GM23338 (cell line): ENCODE measurements around the gene TOR1AIP2. TPM values are rescaled to one million over a fixed set of nuclear protein-coding genes. Genes with fewer than 3 reads are reported as not detected.
"Not testable (repeated sequence)": the region's sequence is repeated elsewhere in the genome, so short reads cannot be mapped to it uniquely, and the experiment has no call there.

ENCODE experiments used
- ATAC-seq: fragments of 200-7000 bp; cut with Tn5 transposase; 3 replicates; pipeline ENCODE4 v1.9.1; 2020
- DNase-seq: peaks from one replicate; pipeline ENCODE4 v3.0.0-alpha.2; 2015; ENCODE audit warnings: low spot score
- H2AFZ ChIP-seq: fragments of 200-600 bp; sonication (generic); 2 replicates; pipeline ENCODE4 v1.8.0; 2016; ENCODE audit warnings: antibody characterized with exemption, mild to moderate bottlenecking, moderate library complexity
- H3F3A ChIP-seq: fragments of 200-600 bp; sonication (generic); replicated peaks from 2 replicates; pipeline ENCODE4 v1.8.0; 2017; ENCODE audit warnings: antibody characterized with exemption, mixed run types, low read depth
- H3K27ac ChIP-seq: fragments of 200-600 bp; sonication (generic); 2 replicates; pipeline ENCODE4 v1.6.1; 2016; ENCODE audit warnings: low read depth
- H3K27me3 ChIP-seq: fragments of 200-600 bp; sonication (generic); 2 replicates; pipeline ENCODE4 v1.8.0; 2016; ENCODE audit warnings: mild to moderate bottlenecking, mixed run types, moderate library complexity; ENCODE audit not compliant: insufficient read depth
- H3K36me3 ChIP-seq: fragments of 200-600 bp; sonication (generic); 2 replicates; pipeline ENCODE4 v1.8.0; 2016; ENCODE audit warnings: mild to moderate bottlenecking; ENCODE audit not compliant: insufficient read depth
- H3K4me1 ChIP-seq: fragments of 200-600 bp; sonication (generic); 2 replicates; pipeline ENCODE4 v1.8.0; 2016; ENCODE audit warnings: mild to moderate bottlenecking, moderate library complexity; ENCODE audit not compliant: insufficient read depth
- H3K4me2 ChIP-seq: fragments of 200-600 bp; sonication (generic); 2 replicates; pipeline ENCODE4 v1.7.1; 2017; ENCODE audit warnings: mixed run types
- H3K4me3 ChIP-seq: fragments of 200-600 bp; sonication (generic); 2 replicates; pipeline ENCODE4 v1.6.1; 2016; ENCODE audit warnings: mixed run types
- H3K79me2 ChIP-seq: fragments of 200-600 bp; sonication (generic); replicated peaks from 2 replicates; pipeline ENCODE4 v1.8.0; 2017; ENCODE audit warnings: mild to moderate bottlenecking; ENCODE audit not compliant: insufficient read depth
- H3K9me2 ChIP-seq: fragments of 200-600 bp; sonication (generic); 2 replicates; pipeline ENCODE4 v1.8.0; 2017; ENCODE audit not compliant: insufficient read depth
- H4K20me1 ChIP-seq: fragments of 200-600 bp; sonication (generic); replicated peaks from 2 replicates; pipeline ENCODE4 v1.8.0; 2017; ENCODE audit warnings: mild to moderate bottlenecking; ENCODE audit not compliant: insufficient read depth
- H3K27ac Mint-ChIP-seq: 2 replicates; pipeline ENCODE4 v1.8.0; 2020; ENCODE audit warnings: inconsistent platforms, mild to moderate bottlenecking, moderate library complexity, mixed read lengths
- H3K27me3 Mint-ChIP-seq: 3 replicates; pipeline ENCODE4 v1.8.0; 2022; ENCODE audit warnings: low read depth, mild to moderate bottlenecking, moderate library complexity, mixed read lengths, inconsistent platforms; ENCODE audit not compliant: insufficient read depth, poor library complexity
- H3K36me3 Mint-ChIP-seq: 3 replicates; pipeline ENCODE4 v1.8.0; 2021; ENCODE audit warnings: low read depth, mild to moderate bottlenecking, inconsistent platforms, moderate library complexity, mixed read lengths
- H3K4me1 Mint-ChIP-seq: 3 replicates; pipeline ENCODE4 v1.8.0; 2020; ENCODE audit warnings: mild to moderate bottlenecking, inconsistent platforms, mixed read lengths
- H3K4me3 Mint-ChIP-seq: 3 replicates; pipeline ENCODE4 v1.8.0; 2021; ENCODE audit warnings: moderate library complexity, mild to moderate bottlenecking, inconsistent platforms, mixed read lengths
- H3K9me3 Mint-ChIP-seq: 3 replicates; pipeline ENCODE4 v1.8.0; 2020; ENCODE audit warnings: moderate library complexity, mild to moderate bottlenecking, inconsistent platforms, mixed read lengths
- CREB1 ChIP-seq: fragments of 250-450 bp; sonication (Bioruptor Pico); IDR thresholded peaks from 2 replicates; pipeline ENCODE4 v1.5.0; 2020; ENCODE audit warnings: low read depth, mild to moderate bottlenecking, moderate library complexity
- EZH2phosphoT487 ChIP-seq: fragments of 200-600 bp; sonication (generic); IDR thresholded peaks from one replicate; pipeline ENCODE4 v1.8.1; 2018; ENCODE audit warnings: antibody characterized with exemption; ENCODE audit not compliant: unreplicated experiment
- NANOG ChIP-seq: IDR thresholded peaks from 2 replicates; pipeline ENCODE4 v1.6.1; 2016; ENCODE audit warnings: antibody characterized with exemption, borderline replicate concordance
- POLR2AphosphoS5 ChIP-seq: IDR thresholded peaks from 2 replicates; pipeline ENCODE4 v1.6.1; 2016; ENCODE audit warnings: antibody characterized with exemption, low read depth
- STAT1 ChIP-seq: IDR thresholded peaks from one replicate; pipeline ENCODE4 v1.6.1; 2016; ENCODE audit warnings: antibody characterized with exemption; ENCODE audit not compliant: unreplicated experiment
- ZNF331 ChIP-seq: fragments of 250-450 bp; sonication (Bioruptor Pico); IDR thresholded peaks from 2 replicates; pipeline ENCODE4 v1.5.0; 2020; ENCODE audit warnings: low read depth, mild to moderate bottlenecking, moderate library complexity
- polyA plus RNA-seq: library from polyadenylated mRNA; unstranded; fragments of >200 nt; fragmentation: Nextera tagmentation; extraction: Ambion mirVana; gene quantifications from 2 replicates; pipeline ENCODE4 v1.2.1, GENCODE V29; 2016
- total RNA-seq: library from RNA; depleted of rRNA; stranded (reverse); fragments of >200 nt; shearing (Covaris generic); gene quantifications from 2 replicates; pipeline ENCODE4 v1.2.3, GENCODE V29; 2014
- TF ChIP-seq, protein P1 (sequence below): IDR thresholded peaks from one replicate; pipeline ENCODE4 v1.6.1; 2018; ENCODE audit warnings: antibody characterized with exemption; ENCODE audit not compliant: unreplicated experiment

TOR1AIP2 gene
- total and polyA plus RNA-seq, 2 experiments from 2014 or later = 21.1 to 81.3 TPM

DNA sequence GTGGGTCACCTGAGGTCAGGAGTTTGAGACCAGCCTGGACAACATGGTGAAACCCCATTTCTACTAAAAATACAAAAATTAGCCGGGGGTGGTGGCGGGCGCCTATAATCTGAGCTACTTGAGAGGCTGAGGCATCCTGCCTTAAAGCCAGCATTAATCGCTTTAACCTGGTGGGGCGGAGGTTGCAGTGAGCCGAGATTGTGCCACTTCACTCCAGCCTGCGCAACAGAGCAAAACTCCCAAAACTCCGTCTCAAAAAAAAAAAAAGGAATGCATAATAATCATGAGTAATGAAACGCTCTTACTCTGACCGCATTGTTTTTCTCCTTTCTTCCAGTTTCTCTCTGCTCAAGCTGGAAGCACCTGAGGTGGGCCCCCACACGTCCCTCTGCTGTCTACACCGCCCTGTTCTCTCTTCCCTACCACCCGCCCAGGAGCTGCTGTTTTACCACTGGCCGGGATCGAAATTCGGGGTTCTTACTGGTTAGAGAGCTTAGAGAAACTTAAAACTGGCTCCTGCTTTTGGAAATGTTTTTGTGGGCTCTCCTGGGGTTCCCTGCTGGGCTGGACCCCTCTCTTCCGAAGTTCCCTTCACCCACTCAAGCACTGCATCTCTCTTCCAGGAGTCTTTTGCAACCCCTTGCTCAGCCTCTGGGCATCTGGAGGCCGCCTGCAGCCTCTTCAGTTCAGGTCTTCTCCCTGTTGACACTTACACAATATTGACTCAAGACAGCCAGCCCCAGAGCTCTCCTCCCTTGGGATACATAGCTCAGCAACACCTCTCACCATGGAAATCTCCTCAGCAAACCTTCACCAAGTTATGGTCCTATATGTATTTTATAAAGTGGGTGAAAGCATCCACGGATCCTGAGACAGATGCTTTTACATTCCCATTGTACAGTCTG is 72.1 kb downstream of the TOR1AIP2 start:
- no peaks in the 10 kb centered on the region; the same call in 2 of the 3 replicates for H3K4me1 Mint-ChIP-seq
- no peak overlapping the region; the same call in 1 of the 2 replicates for H3K27ac Mint-ChIP-seq
- H3K27me3 ChIP-seq = no peaks in the 10 kb centered on the region
- ATAC-seq = no peak
- no peaks in the 10 kb centered on the region for H3F3A ChIP-seq
- no peak overlapping the region for H3K4me3 Mint-ChIP-seq
- no peak overlapping the region for H3K4me3 ChIP-seq
- no peaks in the 10 kb centered on the region for H3K9me3 Mint-ChIP-seq
- no peak for DNase-seq
- no peaks in the 10 kb centered on the region for H3K79me2 ChIP-seq
- H2AFZ ChIP-seq = no peak overlapping the region
- H4K20me1 ChIP-seq = no peaks in the 10 kb centered on the region
- H3K36me3 Mint-ChIP-seq = no peaks in the 10 kb centered on the region
- no peaks in the 10 kb centered on the region for H3K36me3 ChIP-seq
- TF ChIP-seq POLR2AphosphoS5 (no peak), EZH2phosphoT487 (no peak), STAT1 (no peak), CREB1 (CRISPR knock-in tag) (no peak), NANOG (no peak), ZNF331 (no peak)
- TF ChIP-seq, protein P1, sequence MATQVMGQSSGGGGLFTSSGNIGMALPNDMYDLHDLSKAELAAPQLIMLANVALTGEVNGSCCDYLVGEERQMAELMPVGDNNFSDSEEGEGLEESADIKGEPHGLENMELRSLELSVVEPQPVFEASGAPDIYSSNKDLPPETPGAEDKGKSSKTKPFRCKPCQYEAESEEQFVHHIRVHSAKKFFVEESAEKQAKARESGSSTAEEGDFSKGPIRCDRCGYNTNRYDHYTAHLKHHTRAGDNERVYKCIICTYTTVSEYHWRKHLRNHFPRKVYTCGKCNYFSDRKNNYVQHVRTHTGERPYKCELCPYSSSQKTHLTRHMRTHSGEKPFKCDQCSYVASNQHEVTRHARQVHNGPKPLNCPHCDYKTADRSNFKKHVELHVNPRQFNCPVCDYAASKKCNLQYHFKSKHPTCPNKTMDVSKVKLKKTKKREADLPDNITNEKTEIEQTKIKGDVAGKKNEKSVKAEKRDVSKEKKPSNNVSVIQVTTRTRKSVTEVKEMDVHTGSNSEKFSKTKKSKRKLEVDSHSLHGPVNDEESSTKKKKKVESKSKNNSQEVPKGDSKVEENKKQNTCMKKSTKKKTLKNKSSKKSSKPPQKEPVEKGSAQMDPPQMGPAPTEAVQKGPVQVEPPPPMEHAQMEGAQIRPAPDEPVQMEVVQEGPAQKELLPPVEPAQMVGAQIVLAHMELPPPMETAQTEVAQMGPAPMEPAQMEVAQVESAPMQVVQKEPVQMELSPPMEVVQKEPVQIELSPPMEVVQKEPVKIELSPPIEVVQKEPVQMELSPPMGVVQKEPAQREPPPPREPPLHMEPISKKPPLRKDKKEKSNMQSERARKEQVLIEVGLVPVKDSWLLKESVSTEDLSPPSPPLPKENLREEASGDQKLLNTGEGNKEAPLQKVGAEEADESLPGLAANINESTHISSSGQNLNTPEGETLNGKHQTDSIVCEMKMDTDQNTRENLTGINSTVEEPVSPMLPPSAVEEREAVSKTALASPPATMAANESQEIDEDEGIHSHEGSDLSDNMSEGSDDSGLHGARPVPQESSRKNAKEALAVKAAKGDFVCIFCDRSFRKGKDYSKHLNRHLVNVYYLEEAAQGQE = no peak
- peaks cover 8% of the 10 kb centered on the region for H3K27me3 Mint-ChIP-seq
- no peak overlapping the region for H3K4me2 ChIP-seq
- H3K4me1 ChIP-seq = no peaks in the 10 kb centered on the region
- H3K27ac ChIP-seq = no peak overlapping the region
- H3K9me2 ChIP-seq = no peaks in the 10 kb centered on the region

DNA sequence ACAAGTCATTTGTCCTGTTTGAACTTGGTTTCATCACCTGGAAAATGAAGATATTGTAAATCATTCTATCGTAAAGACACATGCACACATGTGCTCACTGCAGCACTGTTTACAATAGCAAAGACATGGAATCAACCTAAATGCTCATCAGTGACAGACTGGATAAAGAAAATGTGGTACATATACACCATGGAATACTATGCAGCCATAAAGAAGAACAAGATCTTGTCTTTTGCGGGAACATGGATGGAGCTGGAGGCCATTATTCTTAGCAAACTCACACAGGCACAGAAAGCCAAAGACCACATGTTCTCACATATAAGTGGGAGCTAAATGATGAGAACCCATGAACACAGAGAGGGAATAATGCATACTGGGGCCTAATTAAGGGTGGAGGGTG is 73.2 kb downstream of the TOR1AIP2 start:
- ATAC-seq = not testable (repeated sequence)

More for the DNA sequence above, 73.2 kb downstream of the TOR1AIP2 start:
- H3K9me2 ChIP-seq, H2AFZ ChIP-seq, H3K36me3 Mint-ChIP-seq, DNase-seq, H3K9me3 Mint-ChIP-seq, H4K20me1 ChIP-seq, H3K4me3 Mint-ChIP-seq, H3K27ac Mint-ChIP-seq, H3K4me2 ChIP-seq, H3K4me1 Mint-ChIP-seq, H3K4me1 ChIP-seq, H3K79me2 ChIP-seq, H3K4me3 ChIP-seq, H3K27me3 ChIP-seq, H3K36me3 ChIP-seq, H3K27me3 Mint-ChIP-seq, H3K27ac ChIP-seq, H3F3A ChIP-seq: not testable (repeated sequence)
